Hepatocyte (in vitro differentiated cells): ENCODE results near the gene AKAP13. TPM values are rescaled to one million over a fixed set of nuclear protein-coding genes. Genes with fewer than 3 reads are reported as not detected.

Experiments
- DNase-seq: peaks from one replicate; pipeline ENCODE4 v3.0.0-alpha.2; 2016; ENCODE audit warnings: low spot score
- H2AFZ ChIP-seq: fragments of 200-600 bp; sonication (generic); 2 replicates; pipeline ENCODE4 v1.6.0; 2016; ENCODE audit warnings: antibody characterized with exemption, mild to moderate bottlenecking
- H3K27ac ChIP-seq: fragments of 200-600 bp; sonication (generic); 2 replicates; pipeline ENCODE4 v1.5.1; 2016; ENCODE audit warnings: mild to moderate bottlenecking
- H3K27me3 ChIP-seq: fragments of 200-600 bp; sonication (generic); 2 replicates; pipeline ENCODE4 v1.6.1; 2016
- H3K36me3 ChIP-seq: fragments of 200-600 bp; sonication (generic); replicated peaks from 2 replicates; pipeline ENCODE4 v1.5.1; 2016; ENCODE audit warnings: low read depth; ENCODE audit not compliant: insufficient read depth
- H3K4me1 ChIP-seq: fragments of 200-600 bp; sonication (generic); 2 replicates; pipeline ENCODE4 v1.5.1; 2016; ENCODE audit warnings: mild to moderate bottlenecking, moderate library complexity; ENCODE audit not compliant: insufficient read depth
- H3K4me2 ChIP-seq: fragments of 200-600 bp; sonication (generic); 2 replicates; pipeline ENCODE4 v1.6.0; 2016
- H3K4me3 ChIP-seq: fragments of 200-600 bp; sonication (generic); 2 replicates; pipeline ENCODE4 v1.5.1; 2016; ENCODE audit warnings: mild to moderate bottlenecking
- H3K79me2 ChIP-seq: fragments of 200-600 bp; sonication (generic); 2 replicates; pipeline ENCODE4 v1.6.0; 2017; ENCODE audit warnings: mild to moderate bottlenecking
- H3K9me2 ChIP-seq: fragments of 200-600 bp; sonication (generic); replicated peaks from 2 replicates; pipeline ENCODE4 v1.6.0; 2017; ENCODE audit warnings: mild to moderate bottlenecking; ENCODE audit not compliant: insufficient read depth
- H3K9me3 ChIP-seq: fragments of 200-600 bp; sonication (generic); 2 replicates; pipeline ENCODE4 v1.5.1; 2016; ENCODE audit warnings: low read depth, mild to moderate bottlenecking
- H4K20me1 ChIP-seq: fragments of 200-600 bp; sonication (generic); 2 replicates; pipeline ENCODE4 v1.6.0; 2016; ENCODE audit warnings: mild to moderate bottlenecking; ENCODE audit not compliant: insufficient read depth, poor library complexity, severe bottlenecking
- EZH2 ChIP-seq: fragments of 200-600 bp; sonication (generic); IDR thresholded peaks from 2 replicates; pipeline ENCODE4 v1.6.1; 2016; ENCODE audit warnings: antibody characterized with exemption, mild to moderate bottlenecking, borderline replicate concordance
- EZH2phosphoT487 ChIP-seq: fragments of 200-600 bp; sonication (generic); IDR thresholded peaks from one replicate; pipeline ENCODE4 v1.6.1; 2018; ENCODE audit warnings: antibody characterized with exemption, mild to moderate bottlenecking, low read depth, moderate library complexity; ENCODE audit not compliant: unreplicated experiment, severe bottlenecking
- WGBS: methylation state at CpG from one replicate; pipeline ENCODE4 v1.1.6; 2016; ENCODE audit warnings: low lambda C conversion rate; ENCODE audit errors: missing lambda C conversion rate; 5-methylcytosine and 5-hydroxymethylcytosine counted together
- polyA plus RNA-seq: library from polyadenylated mRNA; unstranded; fragments of >200 nt; fragmentation: Nextera tagmentation; extraction: Ambion mirVana; gene quantifications from 2 replicates; pipeline ENCODE4 v1.2.1, GENCODE V29; 2016
- total RNA-seq: library from RNA; depleted of rRNA; stranded (reverse); fragments of >200 nt; gene quantifications from 2 replicates; pipeline ENCODE4 v1.2.3, GENCODE V29; 2014
- TF ChIP-seq, protein P1 (sequence below): fragments of 200-600 bp; sonication (generic); IDR thresholded peaks from 2 replicates; pipeline ENCODE4 v1.5.1; 2016; ENCODE audit warnings: antibody characterized with exemption, mild to moderate bottlenecking; ENCODE audit not compliant: poor library complexity

Gene AKAP13
- total and polyA plus RNA-seq, 2 experiments from 2014 or later: 55.6 to 80.9 TPM

DNA sequence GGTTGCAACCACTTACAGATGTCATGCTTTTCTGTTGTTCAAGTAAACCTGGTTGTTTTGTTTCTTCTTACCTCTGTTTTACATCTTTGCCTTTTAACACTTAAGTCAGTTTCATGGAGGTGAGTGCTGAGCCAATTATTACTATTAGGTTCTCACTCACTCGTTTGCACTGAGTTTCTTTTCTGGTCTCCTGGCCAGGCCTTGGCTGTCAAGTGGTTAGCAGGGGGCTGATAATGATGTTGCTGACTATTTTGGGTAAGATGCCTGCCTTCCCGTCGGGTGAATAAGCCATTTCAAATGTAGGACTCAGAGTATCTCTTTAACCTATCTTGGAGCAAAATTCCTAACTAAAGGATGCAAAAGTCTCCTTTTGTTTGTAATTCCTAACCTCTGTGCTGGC lies 335.9 kb downstream of the AKAP13 start:
- no peaks in the 10 kb centered on the region for H3K27me3 ChIP-seq
- no peak overlapping the region for H3K4me3 ChIP-seq
- no peak overlapping the region for H3K4me2 ChIP-seq
- no peaks in the 10 kb centered on the region for H3K9me2 ChIP-seq
- H4K20me1 ChIP-seq: no peaks in the 10 kb centered on the region
- no peaks in the 10 kb centered on the region for H3K4me1 ChIP-seq
- TF ChIP-seq, protein P1, sequence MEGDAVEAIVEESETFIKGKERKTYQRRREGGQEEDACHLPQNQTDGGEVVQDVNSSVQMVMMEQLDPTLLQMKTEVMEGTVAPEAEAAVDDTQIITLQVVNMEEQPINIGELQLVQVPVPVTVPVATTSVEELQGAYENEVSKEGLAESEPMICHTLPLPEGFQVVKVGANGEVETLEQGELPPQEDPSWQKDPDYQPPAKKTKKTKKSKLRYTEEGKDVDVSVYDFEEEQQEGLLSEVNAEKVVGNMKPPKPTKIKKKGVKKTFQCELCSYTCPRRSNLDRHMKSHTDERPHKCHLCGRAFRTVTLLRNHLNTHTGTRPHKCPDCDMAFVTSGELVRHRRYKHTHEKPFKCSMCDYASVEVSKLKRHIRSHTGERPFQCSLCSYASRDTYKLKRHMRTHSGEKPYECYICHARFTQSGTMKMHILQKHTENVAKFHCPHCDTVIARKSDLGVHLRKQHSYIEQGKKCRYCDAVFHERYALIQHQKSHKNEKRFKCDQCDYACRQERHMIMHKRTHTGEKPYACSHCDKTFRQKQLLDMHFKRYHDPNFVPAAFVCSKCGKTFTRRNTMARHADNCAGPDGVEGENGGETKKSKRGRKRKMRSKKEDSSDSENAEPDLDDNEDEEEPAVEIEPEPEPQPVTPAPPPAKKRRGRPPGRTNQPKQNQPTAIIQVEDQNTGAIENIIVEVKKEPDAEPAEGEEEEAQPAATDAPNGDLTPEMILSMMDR: no peak
- no peak for TF ChIP-seq EZH2phosphoT487
- TF ChIP-seq EZH2: no peak
- no peak overlapping the region for H2AFZ ChIP-seq
- H3K79me2 ChIP-seq: peaks cover 1% of the 10 kb centered on the region
- H3K9me3 ChIP-seq: no peaks in the 10 kb centered on the region
- WGBS: 86% methylated on average over 3 of the region's 3 CpGs
- no peak overlapping the region for H3K27ac ChIP-seq
- H3K36me3 ChIP-seq: no peaks in the 10 kb centered on the region
- DNase-seq: no peak

DNA sequence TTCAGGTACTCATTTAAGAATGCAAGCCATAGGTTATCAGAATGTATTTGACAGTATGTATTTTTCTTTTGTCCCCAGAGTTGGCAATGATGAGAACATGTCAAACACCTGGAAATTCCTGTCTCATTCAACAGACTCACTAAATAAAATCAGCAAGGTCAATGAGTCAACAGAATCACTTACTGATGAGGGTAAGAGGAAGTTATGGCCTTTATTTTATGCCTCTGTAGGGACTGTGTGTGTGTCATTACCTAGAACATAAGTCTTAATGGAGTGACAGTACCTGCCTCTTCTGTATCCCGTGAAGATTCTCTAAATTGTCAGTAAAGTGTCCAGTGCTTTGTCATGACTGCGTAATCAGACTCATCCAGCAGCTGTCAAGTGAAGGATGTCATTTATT lies 336.8 kb downstream of the AKAP13 start:
- H3K4me2 ChIP-seq: no peak overlapping the region
- H3K4me3 ChIP-seq: no peak overlapping the region
- no peaks in the 10 kb centered on the region for H3K79me2 ChIP-seq
- no peaks in the 10 kb centered on the region for H3K27me3 ChIP-seq
- no peak for DNase-seq
- WGBS: 95% methylated on average over 2 of the region's 2 CpGs
- TF ChIP-seq EZH2phosphoT487 (no peak), EZH2 (no peak)
- TF ChIP-seq, protein P1: no peak
- H2AFZ ChIP-seq: no peak overlapping the region
- no peak overlapping the region for H3K27ac ChIP-seq
- no peaks in the 10 kb centered on the region for H3K36me3 ChIP-seq
- no peaks in the 10 kb centered on the region for H4K20me1 ChIP-seq
- H3K9me2 ChIP-seq: no peaks in the 10 kb centered on the region
- no peaks in the 10 kb centered on the region for H3K4me1 ChIP-seq
- H3K9me3 ChIP-seq: no peaks in the 10 kb centered on the region

DNA sequence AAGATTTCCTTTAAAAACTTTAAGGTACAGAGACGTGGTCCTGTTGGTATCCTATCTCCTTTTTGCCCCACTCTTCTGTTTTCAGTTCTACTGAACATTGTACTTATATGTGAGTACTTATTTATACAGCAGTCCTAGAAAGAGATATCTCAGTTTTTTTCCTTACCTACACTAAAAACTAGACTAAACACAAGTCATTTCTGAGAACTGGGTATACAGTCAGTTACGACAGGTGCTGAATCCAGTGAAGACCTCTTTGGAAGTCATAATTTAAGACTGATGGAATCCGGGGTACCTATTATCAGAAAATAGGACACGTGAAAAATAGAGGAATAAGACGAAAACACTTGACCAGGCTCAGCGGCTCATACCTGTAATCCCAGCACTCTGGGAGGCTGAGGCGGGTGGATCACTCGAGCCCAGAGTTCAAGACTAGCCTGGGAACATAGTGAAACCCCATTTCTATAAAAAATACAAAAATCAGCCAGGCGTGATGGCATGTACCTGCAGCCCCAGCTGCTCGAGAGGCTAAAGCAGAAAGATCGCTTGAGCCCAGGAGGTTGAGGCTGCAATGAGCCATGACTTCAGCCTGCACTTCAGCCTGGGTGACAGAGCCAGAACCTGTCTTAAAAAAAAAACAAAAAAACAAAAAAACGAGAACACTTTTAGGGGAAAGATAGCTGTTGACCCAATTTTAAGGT lies 338.0 kb downstream of the AKAP13 start:
- WGBS: 89% methylated on average over 12 of the region's 12 CpGs
- peaks cover 8% of the 10 kb centered on the region for H3K36me3 ChIP-seq
- no peaks in the 10 kb centered on the region for H3K27me3 ChIP-seq
- H3K27ac ChIP-seq: no peak overlapping the region
- H3K4me1 ChIP-seq: no peaks in the 10 kb centered on the region
- TF ChIP-seq EZH2: no peak
- no peak for TF ChIP-seq EZH2phosphoT487
- TF ChIP-seq, protein P1: no peak
- H3K4me3 ChIP-seq: no peak overlapping the region
- no peak overlapping the region for H3K4me2 ChIP-seq
- DNase-seq: no peak
- no peaks in the 10 kb centered on the region for H3K9me2 ChIP-seq
- no peaks in the 10 kb centered on the region for H3K79me2 ChIP-seq
- H4K20me1 ChIP-seq: no peaks in the 10 kb centered on the region
- H2AFZ ChIP-seq: no peak overlapping the region
- no peaks in the 10 kb centered on the region for H3K9me3 ChIP-seq
